Measurements from ENCODE around the gene FAM124B.

Gene FAM124B

DNA sequence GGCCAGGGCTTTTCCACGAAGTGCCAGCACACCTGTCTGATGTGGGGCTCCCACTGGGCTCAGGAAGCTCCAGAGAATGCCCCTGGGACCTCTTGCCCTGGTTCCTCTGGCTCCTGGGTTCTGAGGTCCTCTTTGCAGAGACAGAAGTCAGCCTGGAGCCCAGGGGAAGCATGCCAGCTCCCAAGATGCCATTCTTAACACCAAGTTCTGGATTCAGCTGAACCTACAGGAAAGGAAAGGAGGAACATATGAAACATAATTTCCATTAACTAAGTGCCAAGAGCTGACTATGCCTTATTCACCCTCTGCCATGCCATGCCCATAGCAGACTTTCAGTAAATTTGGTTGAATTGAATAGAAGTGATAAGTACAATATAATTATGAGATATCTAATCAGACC is 21.9 kb downstream of the FAM124B start:
- DNase-seq, result no peak

DNA sequence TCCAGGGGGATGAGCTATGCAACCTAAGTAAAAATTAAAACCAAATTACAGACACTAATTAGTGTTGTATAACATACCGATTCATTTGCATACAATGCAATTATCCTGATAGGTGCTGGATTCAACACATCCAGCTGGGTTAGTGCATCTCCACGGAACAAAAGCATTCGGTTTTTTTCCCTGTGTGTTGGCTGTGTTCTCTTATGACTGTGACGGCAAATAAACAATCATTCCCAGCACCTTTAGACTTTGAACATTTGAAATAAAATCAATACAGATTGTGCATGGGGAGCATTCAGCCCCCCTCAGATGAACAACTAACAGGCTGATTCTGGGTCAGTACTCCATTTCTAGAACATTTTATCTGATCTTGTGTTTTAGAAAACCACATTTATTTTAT is 22.7 kb downstream of the FAM124B start:
- DNase-seq, result no peak

DNA sequence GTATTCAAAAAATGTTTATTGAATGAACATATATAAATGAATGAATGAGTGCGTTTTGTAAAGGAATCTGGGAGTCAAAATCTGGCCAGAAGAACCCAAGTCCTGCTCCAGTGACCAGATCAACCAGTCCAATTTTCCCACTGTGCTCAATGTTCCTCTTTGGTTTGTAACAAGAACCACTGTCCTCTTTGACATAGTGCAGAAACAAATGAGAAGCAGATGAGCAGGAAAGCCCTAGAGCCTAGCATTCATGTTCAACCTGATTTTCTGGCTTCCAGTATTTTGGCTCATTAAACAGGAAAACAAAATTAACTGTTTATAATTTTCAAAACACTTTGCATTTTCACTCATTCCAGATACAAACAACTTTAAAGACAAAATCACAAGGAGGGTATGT is 23.2 kb downstream of the FAM124B start:
- no peak for DNase-seq

GRCh38 chr2:224377751-224378700 is 23.9 kb downstream of the FAM124B start:
- no peak for DNase-seq

DNA sequence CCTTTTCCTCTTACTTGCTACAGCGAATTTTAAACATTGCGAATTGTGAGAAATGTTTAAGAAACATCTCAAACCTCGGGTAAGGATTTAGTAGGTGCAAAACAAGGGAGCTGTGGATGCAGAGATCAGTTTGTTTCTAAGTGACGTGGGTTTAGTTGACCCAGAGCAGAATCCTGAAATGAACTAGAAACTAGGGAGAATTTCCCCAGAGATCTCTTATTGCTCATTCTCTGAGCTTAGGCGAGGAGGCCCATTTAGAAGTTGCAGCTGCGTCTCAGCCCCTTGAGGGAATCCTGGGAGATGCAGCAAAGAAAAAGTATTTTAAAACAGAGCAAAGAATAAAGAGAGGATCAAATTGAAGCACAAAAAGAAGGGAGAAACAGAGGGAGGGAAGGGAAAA is 29.3 kb downstream of the FAM124B start:
- DNase-seq, result no peak

GRCh38 chr2:224369028-224369632 is 32.8 kb downstream of the FAM124B start:
- DNase-seq, result no peak

DNA sequence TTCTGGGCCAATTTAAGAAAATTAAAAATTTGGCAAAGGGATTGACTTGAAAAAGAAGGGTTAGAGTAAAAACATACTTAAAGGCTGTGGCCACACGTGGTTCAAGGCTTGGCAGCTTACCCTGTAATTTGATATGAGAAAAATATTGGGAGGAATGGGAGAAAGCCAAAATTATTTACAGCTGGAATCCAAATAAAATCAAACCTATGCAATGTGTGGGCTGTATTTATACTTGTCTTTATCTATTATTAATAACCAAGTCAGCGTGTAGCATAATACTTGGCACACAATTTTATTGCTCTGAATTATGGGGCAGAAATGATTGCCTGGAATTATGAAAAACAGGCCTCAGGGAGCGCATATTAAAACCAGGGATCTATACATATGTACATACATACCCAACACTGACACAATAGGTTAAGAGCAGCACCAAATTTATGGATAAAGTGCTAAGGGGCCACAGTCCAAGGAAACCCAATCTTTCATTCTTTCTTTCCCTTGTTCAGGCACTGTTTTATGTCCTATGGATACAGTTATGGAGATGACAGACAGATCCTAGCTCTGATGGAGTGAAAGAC is 35.6 kb downstream of the FAM124B start:
- DNase-seq, result no peak

DNA sequence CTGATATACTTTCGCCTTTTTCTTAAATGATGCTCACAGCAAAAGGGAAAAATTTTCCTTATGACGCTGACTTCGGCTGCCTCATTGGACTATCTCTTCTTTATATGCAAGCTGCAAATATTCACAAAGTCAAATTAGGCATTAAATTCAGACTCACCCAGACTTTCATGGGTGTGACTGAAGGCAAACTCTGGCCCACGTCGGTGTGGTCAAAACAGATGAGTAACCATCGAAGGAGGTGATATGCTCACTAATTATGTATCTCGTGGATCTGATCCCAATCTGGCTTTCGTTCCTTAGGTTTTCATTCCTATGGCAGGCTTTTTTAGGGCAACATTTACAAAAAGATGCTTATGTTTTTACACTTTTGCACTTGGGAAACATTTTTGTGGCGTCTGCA is 36.6 kb downstream of the FAM124B start:
- no peak for DNase-seq

DNA sequence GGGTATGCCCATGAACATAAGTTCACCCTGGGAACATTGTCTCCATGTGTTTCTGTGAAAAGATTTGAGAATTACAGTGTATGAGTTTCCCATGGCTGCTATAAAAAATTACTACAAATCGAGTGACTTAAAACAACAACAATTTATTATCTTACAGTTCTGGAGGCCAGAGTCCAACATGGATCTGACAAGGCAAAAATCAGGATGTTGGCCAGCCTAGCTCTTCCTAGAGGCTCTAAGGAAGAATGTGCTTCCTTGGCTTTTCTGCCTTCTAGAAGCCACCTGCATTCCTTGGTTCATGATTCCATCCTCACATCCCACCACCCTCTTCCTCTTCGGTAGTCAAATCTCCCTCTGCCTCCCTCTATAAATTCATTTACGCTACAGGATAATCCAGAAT is 38.6 kb downstream of the FAM124B start:
- no peak for DNase-seq

- no peak for DNase-seq
Observed at GRCh38 chr2:224362094-224362493, 39.8 kb downstream of the FAM124B start.

- DNase-seq, result no peak
Observed at GRCh38 chr2:224360801-224361251, 41.1 kb downstream of the FAM124B start.

- no peak for DNase-seq
Observed at GRCh38 chr2:224359569-224359968, 42.3 kb downstream of the FAM124B start.

DNA sequence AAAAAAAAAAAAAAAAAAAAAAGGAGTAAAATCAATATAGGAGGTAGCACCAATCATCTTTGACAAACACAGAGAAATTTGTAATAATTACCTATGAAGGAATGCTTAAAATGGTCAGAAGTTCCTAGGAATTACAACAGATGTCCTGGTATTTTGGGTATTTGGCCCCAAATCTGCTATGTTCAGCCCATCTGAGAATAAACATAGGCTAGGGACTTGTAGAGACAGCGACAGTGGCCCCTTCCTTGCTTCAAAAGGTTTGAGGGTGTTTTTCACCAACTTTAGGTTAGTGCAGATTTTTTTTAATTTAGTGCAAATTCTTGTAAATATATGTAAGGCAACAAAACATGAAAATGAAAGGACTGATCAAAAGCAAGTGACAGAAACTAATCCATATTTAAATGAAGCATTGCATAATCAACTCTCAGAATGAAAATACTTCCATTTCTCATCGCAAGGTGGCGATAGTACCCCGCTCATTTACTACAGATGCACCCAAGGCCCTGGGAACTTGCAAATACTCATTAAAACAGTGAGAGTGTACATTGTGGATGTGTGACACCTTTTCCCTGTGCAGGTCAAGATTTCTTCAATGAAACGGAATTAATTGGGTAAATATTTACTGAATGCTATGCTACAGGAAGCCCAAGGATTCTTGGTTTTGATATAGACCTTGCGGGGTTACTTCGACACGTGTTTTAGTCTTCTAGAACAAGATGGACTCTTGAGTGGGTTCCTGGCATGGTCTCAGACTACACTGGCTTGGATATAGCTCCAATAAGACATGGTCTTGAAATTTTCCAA is 44.6 kb downstream of the FAM124B start:
- DNase-seq, result peak; percentile 50

GRCh38 chr2:224354632-224355211 is 47.2 kb downstream of the FAM124B start:
- no peak for DNase-seq

DNA sequence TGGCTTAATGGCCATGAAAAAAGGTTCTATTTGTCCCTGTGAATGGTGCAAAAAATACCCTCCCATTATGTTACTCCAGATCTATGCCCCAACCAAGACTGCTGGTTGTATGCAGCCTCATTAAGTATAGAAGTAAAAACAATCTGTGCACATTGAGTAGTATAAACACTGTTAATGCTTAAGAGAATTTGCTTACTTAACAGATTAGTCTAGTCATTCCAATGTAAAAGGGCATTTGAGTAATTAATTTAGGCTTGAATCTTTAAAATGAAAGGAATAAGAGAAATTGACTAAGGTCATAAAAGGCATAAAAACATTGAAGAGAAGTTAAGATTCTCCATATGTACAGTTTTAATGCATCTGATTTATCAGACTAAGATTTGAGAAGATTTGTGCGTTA is 51.2 kb downstream of the FAM124B start:
- no peak for DNase-seq

DNA sequence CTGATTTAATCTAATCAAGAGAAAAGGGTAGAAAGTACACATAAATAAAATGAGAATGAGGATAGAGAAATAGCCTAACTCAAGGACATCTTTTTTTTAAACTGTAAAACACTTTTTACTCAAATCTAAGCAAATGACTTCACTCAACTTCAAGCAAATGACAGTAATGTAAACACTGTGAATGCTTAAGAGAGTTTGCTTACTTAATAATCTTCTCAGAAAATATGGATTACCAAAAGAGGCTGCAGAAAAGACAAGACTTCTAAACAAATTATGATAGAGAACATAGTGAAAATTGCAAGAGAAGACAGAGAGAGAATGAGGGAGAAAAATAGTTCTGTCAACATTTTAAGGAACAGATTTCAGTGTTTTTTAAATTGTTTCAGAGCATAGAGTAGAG is 52.5 kb downstream of the FAM124B start:
- DNase-seq, result no peak

- DNase-seq, result no peak
Observed at GRCh38 chr2:224347176-224348051, 54.5 kb downstream of the FAM124B start.

GRCh38 chr2:224345492-224345891 is 56.4 kb downstream of the FAM124B start:
- no peak for DNase-seq

DNA sequence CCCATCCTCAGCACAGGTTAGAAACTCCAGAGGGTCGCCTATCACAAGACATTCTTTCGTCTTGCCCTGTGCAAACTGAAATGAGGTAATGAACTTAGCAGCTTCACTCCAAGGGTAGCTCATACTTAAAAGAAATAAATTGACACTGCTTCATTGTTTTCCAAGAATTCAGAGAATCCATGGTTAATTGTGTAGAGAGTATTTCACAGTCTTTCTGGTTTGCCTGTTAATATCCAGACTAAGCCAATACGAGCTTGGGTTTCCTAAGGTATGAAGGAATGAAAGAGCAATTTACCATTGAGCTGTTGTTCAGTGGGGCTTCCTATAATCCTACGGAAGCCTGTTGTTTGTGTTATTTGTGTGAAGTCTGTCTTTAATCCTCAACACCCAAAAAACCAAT is 58.7 kb downstream of the FAM124B start:
- no peak for DNase-seq

- no peak for DNase-seq
Observed at GRCh38 chr2:224335991-224336390, 65.9 kb downstream of the FAM124B start.

GRCh38 chr2:224334726-224335125 is 67.2 kb downstream of the FAM124B start:
- DNase-seq, result no peak
